NOMO-1 (cell line): ENCODE results near the gene SDSL.

Source experiments
- DNase-seq, 2 experiments: peaks; one replicate each; lab custom pipeline; 2025; ENCODE audit not compliant: unreplicated experiment in 2 of 2; lab: John Stamatoyannopoulos, UW

SDSL gene

DNA sequence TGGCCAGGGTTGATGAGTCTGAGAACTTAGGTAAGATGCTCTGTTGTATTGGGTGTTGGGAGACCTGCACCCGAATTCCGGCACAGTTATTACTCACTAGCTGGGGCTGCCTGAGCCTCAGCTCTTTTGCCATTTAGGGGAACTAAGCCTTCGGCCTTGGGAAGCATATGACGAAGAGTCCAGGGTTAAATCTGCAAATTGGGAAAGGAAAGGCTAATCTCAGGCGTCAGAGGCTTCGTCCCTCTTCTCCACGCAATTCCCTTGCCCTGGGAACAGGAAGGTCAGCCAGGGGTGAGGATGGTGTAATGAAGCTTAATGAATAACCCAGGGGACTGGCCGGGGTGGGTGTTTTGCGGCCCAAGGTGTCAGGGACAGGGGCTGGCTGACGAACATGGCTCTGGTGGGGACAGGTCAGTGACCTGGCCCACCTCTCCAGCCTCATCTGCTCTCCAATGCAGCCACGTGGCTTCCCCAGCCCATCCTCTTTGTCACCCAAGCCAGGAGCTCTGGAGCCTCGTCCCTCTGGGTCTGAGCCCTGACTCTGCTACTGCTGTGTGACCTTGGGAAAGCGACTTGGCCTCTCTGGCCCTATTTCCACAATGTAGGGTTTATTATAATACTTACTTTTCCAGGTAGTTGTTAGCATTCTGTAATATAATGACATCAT, 3.8 kb upstream of the SDSL start:
- no peak for DNase-seq

DNA sequence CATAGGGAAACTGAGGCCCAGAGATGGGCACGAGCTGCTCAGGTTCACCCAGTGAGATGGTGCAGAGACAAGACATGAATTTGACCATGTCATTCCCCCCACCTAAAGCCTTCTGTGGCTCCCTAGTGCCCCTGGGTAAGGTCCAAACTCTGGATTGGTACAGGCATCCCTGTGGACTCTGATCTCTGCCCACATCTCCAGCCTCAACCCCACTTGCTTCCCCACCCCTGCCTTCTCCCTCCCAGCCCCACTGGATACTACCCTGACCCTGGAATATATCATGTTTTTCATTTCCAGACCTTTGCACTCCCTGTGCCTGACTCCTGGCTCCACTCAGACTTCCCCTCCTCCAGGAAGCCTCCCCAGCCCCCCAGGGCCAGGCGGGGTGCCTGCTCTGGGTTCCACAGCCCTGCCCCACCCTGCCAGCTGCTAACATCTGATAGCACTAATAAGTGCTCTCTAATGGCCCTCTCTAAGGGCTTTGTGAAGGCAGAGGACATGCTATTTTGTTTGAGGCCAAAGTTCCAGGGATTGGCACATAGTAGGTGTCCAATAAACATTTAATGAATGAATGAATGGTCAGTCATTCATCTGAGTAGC, 1.1 kb upstream of the SDSL start:
- no peak for DNase-seq

DNA sequence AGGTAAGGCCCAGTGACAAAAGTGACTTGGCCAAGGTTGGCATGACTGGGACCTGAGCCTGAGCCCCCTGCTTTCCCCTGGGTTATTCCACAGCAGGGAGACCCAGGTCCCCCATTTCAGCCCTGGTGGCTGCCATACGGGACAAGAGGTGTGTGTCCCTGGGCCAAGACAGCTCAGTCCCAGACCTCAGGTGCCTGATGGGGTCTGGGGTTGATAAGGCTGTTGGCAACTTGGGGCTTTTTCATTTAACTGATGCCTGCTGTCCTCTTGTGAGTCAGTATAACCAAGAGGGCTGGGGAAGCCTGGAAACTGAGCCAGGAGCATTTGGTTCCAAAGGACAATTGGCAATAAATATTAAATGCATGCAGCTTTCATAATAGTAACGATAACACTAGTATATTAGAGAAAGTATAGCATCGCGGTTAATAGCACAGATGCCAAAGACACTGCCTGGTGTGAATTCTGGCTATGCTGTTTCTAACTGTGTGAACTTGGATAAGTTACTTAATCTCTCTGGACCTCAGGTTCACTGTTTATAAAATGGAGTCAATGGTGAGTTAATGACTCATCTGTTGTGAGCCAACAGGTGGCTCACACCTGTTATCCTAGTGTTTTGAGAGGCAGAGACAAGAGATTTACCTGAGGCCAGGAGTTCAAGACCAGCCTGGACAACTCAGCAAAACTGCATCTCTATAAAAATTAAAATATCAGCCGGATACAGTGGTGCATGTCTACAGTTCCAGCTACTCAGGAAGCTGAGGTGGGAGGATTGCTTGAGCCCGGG, 898 bp downstream of the SDSL start:
- no peak for DNase-seq

DNA sequence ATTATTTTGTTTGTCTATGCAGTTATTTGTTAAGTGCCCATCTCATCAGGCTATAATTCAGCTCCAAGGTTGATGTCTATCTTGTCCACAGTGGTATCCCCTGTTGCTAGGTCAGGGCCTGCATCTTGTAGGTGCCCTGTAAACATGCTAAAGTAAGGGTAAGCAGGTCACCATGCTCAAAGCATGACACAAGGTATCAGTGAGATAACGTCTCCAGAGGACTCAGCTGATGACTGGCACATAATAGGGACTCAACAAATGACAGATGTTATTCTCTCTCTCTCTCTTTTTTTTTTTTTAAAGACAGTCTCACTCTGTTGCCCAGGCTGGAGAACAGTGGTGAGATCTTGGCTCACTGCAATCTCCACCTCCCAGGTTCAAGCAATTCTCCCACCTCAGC, 2.3 kb downstream of the SDSL start:
- DNase-seq: no peak

DNA sequence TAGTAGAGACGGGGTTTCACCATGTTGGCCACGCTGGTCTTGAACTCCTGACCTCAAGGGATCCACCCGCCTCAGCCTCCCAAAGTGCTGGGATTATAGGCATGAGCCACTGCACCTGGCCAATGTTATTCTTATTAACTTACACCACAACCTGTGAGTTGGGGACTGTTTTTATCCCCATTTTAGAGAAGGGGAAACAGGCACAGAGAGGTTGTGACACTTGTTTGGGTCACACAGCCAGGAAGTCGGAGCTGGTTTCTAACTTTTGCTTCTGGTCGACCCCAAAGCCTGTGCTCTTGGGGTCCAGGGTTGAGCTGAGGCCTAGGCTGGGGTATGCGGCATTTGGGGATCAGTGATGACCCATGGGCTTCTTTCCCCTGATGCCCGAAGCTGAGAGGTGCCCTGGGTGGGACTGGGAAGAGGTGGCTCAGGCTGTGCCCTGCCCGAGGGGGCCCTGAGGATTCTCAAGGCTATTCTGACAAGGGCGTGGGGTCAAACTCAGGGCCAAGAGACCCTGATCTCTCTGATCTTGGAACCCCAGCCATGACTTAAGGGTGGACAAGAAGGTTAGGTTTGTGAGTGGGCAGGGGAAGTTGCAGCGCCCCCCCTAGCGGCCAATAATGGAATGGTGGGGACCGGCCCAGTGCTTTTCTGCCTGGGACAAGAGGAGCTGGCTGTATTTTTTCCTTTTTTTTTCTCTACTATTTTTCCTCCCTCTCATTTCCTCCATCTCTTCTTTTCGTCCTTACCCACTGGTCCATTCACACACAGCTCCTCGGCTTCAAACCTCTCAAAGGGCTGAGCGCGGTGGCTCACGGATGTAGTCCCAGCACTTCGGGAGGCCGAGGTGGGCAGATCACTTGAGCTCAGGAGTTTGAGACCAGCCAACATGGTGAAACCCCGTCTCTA, 3.0 kb downstream of the SDSL start:
- DNase-seq: peak; percentile 39 to 53

DNA sequence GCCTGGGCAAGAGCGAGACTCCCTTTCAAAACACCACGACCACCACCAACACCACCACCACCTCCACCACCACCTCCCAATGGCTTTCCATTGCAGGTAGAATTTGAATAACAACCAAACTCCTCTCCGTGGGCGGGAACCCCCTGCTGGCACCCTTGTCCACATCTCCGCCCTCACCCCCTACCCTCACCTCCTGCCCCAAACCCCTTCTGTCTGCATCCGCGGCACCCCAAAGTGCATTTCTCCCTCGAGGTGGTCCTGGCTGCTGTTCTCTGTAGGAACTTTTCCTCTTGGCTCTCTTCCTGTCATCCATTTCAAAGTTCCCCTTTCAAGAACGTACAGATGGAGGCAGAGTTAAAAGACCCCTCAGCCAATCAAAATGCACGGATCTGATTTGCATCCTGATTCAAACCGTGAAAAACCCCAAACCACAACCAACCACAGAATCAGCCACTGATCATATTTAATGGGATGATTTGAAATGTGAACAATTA, 3.8 kb downstream of the SDSL start:
- no peak for DNase-seq

DNA sequence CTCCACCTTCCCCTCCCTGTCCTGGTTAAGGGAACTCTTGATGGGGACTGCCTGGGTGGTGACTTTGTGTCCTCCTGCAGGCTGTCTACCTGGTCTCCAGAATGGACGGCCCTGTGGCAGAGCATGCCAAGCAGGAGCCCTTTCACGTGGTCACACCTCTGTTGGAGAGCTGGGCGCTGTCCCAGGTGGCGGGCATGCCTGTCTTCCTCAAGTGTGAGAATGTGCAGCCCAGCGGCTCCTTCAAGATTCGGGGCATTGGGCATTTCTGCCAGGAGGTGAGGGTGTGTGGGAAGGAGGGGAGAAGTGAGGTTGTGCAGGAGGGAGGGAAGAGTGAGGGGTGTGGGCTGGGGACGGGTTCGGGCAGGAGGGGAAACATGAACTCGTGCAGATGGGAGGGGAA, 5.7 kb downstream of the SDSL start:
- DNase-seq: no peak

DNA sequence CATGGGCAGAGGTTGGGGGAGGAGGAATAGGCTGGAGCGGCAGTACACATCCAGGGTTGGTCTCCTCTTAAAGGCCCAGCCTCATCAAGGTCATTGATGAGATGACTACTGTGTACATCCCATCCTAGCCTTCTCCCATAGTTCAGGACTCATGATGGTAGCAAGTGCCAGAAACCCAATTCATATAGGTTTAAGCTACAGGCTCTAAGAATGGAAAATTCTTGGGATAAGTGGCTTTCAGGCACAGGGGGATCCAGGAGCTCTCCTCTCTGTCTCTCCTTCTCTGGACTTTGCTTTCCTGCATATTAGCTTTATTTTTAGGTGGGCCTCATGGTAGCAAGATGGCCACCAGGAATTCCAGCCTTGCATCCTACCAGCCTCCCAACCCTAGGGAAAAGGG, 6.3 kb downstream of the SDSL start:
- DNase-seq: no peak

DNA sequence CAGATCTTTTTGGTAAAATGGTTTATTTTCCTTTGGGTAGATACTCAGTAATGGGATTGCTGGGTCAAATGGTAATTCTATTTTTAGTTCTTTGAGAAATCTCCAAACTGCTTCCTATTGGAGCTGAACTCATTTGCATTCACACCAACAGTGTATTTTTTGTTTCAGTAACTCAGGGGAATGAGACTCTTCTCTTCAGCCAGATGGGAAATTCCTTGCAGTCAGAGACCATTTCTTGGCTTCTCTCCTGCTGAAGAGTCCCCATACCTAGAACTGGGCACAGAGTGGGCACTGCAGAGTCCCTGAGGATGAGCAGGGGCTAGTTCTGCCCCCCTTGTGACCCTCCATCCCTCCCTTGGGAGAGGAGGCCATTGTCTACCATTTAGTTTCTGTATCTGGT, 10.8 kb downstream of the SDSL start:
- DNase-seq: no peak

DNA sequence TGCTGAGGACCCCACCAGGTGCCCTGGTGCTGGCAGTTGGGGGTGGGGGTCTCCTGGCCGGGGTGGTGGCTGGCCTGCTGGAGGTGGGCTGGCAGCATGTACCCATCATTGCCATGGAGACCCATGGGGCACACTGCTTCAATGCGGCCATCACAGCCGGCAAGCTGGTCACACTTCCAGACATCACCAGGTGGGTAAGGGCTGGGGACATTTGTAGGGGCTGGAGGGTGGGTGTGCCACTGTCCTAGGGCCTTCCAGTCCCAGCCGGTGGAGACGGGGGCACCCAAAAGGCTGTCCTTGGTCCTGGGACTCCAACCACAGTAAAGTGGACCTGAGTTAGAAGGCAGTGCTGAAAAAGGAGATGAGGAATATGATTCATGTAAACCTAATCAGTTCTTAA, 13.2 kb downstream of the SDSL start:
- no peak for DNase-seq

DNA sequence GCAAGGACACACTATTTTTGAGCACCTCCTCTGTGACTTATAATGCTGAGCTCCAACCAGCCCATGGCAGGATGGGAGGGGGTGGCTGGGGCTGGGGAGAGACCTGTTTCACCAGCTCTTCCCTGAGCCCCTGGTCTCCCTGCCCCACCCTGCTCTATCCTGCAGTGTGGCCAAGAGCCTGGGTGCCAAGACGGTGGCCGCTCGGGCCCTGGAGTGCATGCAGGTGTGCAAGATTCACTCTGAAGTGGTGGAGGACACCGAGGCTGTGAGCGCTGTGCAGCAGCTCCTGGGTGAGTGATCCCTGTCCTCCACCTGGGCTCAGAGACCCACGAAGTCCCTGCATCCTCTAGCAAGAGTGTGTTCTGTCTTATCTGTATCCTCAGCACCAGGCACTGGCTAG, 14.4 kb downstream of the SDSL start:
- DNase-seq: no peak

DNA sequence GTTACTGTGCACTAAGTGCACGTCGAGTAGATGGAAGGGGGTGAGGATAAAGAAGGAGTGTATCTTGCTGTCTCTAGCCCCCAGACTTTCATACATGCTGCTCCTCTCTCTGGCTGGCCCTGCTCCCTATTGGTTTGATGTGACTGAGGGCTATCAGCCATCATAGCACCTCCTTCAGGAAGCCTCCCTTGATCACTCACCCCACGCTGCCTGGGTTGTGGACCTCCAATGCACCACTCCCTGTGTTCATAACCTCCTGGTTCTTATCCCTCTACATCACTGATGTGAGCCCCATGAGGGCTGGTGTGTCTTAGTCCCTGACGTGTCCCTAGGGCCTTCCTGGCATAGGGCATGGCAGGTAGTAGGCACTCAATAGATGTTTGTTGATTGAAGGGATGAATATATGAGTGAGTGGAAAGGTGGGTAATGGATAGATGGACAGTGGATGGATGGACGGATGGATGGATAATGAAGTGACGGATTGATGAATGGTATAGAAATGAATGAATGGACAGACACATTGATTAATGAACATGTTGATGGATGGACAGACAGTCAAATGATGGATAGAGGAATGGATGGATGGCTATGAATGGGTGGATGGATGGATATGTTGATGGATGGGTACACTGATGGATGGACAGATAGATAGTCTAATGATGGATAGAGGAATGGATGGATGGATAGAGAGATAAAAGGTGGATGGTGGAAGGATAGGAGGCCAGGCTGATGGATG, 15.0 kb downstream of the SDSL start:
- DNase-seq: no peak

DNA sequence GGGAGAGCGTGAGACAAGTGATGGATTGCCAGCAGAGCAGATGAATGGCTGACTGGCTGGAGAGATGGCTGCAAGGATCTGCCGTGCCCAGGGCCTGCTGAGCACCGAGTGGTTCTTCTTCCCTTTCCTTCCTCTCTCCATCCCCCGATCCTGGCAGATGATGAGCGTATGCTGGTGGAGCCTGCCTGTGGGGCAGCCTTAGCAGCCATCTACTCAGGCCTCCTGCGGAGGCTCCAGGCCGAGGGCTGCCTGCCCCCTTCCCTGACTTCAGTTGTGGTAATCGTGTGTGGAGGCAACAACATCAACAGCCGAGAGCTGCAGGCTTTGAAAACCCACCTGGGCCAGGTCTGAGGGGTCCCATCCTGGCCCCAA, 15.5 kb downstream of the SDSL start:
- DNase-seq: no peak

DNA sequence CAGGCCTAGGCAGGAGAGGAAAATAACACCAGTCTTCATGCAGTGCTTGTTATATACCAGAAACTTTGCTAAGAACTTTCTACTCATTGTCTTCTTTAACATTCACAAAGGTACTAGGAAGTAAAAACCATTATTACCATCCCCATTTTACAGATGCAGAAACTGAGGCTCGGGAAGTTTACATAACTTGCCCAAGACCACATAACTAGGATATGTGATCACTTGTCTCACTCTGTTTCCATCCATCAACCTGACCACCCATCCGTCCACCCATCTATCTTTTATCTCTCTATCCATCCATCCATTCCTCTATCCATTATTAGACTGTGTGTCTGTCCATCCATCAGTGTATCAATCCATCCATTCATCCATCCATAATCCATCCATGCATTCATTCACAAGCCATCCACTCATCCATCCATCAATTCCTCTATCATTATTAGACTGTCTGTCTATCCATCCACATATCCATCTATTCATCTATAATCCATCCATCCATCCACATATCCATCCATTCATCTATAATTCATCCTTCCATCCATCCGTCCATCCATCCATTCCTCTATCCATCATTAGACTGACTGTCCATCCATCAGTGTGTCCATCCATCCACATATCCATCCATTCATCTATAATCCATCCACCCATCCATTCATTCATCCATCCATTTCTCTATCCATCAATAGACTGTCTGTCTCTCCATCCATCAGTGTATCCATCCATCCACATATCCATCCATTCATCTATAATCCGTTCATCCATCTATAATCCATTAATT, 16.5 kb downstream of the SDSL start:
- DNase-seq: no peak

DNA sequence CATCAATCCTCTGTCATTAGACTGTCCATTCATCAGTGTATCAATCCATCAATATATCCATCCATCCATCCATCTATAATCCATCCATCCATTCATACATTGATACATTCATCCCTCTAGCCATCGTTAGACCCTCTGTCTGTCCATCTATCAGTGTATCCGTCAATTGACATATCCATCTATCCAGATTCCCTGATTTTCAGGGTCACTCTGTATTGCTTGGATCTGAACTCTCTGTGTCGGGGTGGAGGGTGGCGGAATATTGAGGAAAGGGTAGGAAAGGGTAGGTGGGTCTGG, 17.1 kb downstream of the SDSL start:
- no peak for DNase-seq

DNA sequence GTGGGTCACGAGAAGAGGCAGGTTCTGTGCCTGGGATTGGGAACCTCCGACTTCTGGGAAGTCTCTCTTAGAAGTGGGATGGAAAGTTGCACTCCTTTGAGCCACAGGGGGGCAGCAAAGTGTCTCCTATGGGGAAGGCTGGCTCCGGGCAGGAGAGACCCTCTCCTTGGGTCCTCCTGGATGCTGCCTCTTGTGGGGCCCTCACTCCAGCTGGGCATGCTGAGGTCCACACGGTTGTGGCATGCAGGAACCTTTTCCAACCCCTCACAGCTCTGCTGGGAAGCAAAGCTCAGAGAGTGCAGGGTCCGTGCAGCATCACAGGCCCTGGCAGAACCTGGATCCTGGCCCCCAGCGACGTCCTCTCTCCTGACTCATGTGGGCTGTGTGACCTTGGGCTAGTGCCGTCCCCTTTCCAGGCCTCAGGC, 17.4 kb downstream of the SDSL start:
- DNase-seq: no peak

DNA sequence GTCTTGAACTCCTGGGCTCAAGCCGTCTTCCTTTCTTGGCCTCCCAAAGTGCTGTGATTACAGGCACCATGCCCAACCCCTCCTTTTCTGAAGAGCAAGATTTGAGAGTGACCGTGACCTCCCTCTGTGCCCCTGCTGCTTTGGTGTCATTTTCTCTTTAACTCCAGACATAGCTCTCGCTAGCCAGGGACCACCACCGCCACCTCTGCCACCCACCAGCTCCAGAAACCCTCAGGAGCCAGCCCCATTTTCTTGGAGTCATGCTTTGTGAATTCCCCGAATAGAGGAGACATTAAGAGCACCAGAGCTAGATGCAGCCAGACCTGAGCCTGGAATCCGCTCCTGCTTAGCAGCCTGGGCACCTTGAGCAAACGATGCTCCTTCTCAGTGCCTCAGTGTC, 18.2 kb downstream of the SDSL start:
- no peak for DNase-seq

DNA sequence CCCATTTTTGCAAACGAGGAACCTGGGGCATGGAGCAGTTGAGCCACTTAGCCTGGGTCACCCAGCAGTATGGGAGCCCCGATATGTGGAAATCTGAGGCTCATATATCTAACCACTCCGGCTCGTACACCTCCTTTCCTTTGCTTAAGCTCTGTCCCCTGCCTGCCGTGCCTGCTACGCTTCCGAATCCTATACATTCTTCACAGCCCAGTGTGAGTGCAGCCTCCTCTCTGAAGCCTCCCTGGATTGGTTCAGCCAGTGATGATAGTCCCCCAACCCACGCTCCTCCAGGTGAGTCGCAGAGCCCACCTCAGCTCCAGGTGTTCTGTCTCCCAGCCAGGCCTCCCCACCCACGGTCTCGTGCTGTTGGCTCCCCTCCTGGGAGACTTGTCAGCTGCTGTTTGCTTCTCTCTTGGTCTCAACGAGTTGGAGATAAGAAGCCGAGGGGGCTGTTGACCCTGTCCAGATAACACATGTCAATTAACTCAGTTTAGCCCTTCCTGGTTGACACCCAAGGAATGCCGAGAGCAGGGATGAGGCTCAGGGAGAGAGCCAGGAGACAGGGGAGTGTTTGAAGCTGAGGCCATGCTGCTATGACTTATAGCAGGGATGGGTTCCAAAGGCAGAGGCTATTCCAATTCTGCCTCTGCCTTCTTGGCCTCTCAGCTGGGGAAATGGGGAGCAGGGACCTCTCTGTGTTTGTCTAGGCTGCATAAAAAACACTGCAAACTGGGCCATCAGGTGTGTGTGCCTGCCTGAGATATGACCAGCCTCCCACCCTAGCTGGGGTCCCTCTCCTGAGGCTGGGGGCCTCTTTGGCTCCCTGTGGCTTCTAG, 19.0 kb downstream of the SDSL start:
- DNase-seq: no peak

DNA sequence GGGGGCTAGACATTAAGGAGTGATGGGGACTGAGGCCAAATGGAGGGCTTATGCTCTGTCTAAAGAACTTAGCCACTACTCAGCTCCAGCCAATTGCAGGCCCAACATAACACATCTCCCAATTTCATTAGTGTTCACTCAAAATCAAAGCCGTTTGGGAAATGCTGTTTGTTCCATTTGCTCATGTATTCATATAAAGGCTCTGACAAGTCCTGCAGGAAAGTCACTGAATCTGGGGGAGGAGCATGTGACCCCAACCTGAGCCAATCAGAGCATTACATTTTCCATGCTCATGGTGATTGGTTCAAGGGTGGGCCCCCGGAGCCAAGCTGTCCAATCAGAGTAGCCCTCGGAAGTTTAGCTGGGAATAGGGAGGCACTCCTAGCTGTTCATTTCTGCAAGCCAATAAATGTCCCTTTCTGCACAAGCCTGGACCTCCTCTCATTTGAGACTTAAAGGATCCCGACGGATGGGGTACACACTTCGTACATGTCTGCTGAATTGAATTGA, 20.9 kb downstream of the SDSL start:
- DNase-seq: no peak
